OCI-LY7 (cell line): Measurements from ENCODE around the gene HDAC9. TPM values are rescaled to one million over a fixed set of nuclear protein-coding genes. Genes with fewer than 3 reads are reported as not detected.

Experiments used
- BruUV-seq: library from RNA; stranded (reverse); fragments of 400-500 nt; replicated peaks from 2 replicates; lab custom pipeline; 2021; lab: Mats Ljungman, UMichigan
- CTCF ChIA-PET: fragments of 300-600 bp; sonication (Branson Sonifier 250); formaldehyde crosslinking; loops from one replicate; lab custom pipeline; 2022; ENCODE audit warnings: antibody characterized with exemption; ENCODE audit not compliant: unreplicated experiment; lab: Charles Lee
- POLR2A ChIA-PET: fragments of 300-600 bp; sonication (Branson Sonifier 250); formaldehyde crosslinking; loops from one replicate; lab custom pipeline; 2022; ENCODE audit warnings: antibody characterized with exemption; lab: Charles Lee
- DNase-seq: peaks from one replicate; pipeline ENCODE4 v3.0.0-alpha.2; 2015; ENCODE audit warnings: low spot score
- H2AFZ ChIP-seq: fragments of 200-600 bp; sonication (generic), shearing (Covaris generic); 2 replicates; pipeline ENCODE4 v1.6.1; 2014; ENCODE audit warnings: mild to moderate bottlenecking, antibody characterized with exemption, low read length, moderate library complexity
- H3K27ac ChIP-seq: fragments of 200-600 bp; sonication (generic); 2 replicates; pipeline ENCODE4 v1.5.1; 2014; ENCODE audit warnings: mixed run types, low read depth, mild to moderate bottlenecking, moderate library complexity, low read length, inconsistent platforms; ENCODE audit not compliant: poor library complexity, severe bottlenecking
- H3K36me3 ChIP-seq: fragments of 200-600 bp; sonication (generic); 2 replicates; pipeline ENCODE4 v1.6.1; 2014; ENCODE audit warnings: mild to moderate bottlenecking, antibody characterized with exemption, low read length, moderate library complexity, mixed read lengths; ENCODE audit not compliant: insufficient read depth
- H3K4me1 ChIP-seq: fragments of 200-600 bp; sonication (generic); 2 replicates; pipeline ENCODE4 v1.5.1; 2014; ENCODE audit warnings: mild to moderate bottlenecking, low read length; ENCODE audit not compliant: insufficient read depth, poor library complexity, severe bottlenecking
- H3K4me2 ChIP-seq: fragments of 200-600 bp; sonication (generic); 2 replicates; pipeline ENCODE4 v1.6.1; 2014; ENCODE audit warnings: mild to moderate bottlenecking, low read length
- H3K4me3 ChIP-seq: fragments of 200-600 bp; sonication (generic); 2 replicates; pipeline ENCODE4 v1.5.1; 2014; ENCODE audit warnings: mild to moderate bottlenecking, low read depth, low read length; ENCODE audit not compliant: poor library complexity, severe bottlenecking
- H3K79me2 ChIP-seq: fragments of 200-600 bp; sonication (generic); 2 replicates; pipeline ENCODE4 v1.6.1; 2016; ENCODE audit warnings: low read depth, mild to moderate bottlenecking, low read length, moderate library complexity, mixed read lengths; ENCODE audit not compliant: insufficient read depth
- H3K9me2 ChIP-seq: fragments of 200-600 bp; sonication (generic); 2 replicates; pipeline ENCODE4 v1.6.1; 2016; ENCODE audit warnings: mild to moderate bottlenecking, low read length, mixed read lengths; ENCODE audit not compliant: insufficient read depth
- H3K9me3 ChIP-seq: fragments of 200-600 bp; sonication (generic); 2 replicates; pipeline ENCODE4 v1.6.1; 2014; ENCODE audit warnings: mild to moderate bottlenecking, mixed run types, low read length, mixed read lengths
- H4K20me1 ChIP-seq: fragments of 200-600 bp; sonication (generic); 2 replicates; pipeline ENCODE4 v1.6.1; 2014; ENCODE audit warnings: mild to moderate bottlenecking, antibody characterized with exemption, low read length, moderate library complexity, mixed read lengths; ENCODE audit not compliant: insufficient read depth
- EZH2phosphoT487 ChIP-seq: fragments of 200-600 bp; sonication (generic); IDR thresholded peaks from 2 replicates; pipeline ENCODE4 v1.6.1; 2018; ENCODE audit warnings: low read depth, borderline replicate concordance, mild to moderate bottlenecking, mixed run types, antibody characterized with exemption, low read length, moderate library complexity, mixed read lengths
- intact Hi-C: fragments of 100-400 bp; cut with micrococcal nuclease; formaldehyde crosslinking; loops from one replicate; pipeline ENCODE4 v1.10.0; 2022; ENCODE audit not compliant: unreplicated experiment
- total RNA-seq, 2 experiments: library from RNA; depleted of rRNA in 1 of 2; stranded (reverse); fragments of >200 nt in 1 of 2; shearing (Covaris generic) in 1 of 2; gene quantifications; 2 replicates each; pipeline ENCODE4 v1.2.3, GENCODE V29; 2014 to 2022
- TF ChIP-seq, protein P1 (sequence below): fragments of 200-600 bp; sonication (generic); conservative IDR thresholded peaks from 2 replicates; pipeline ENCODE4 v1.5.1; 2014; ENCODE audit warnings: mild to moderate bottlenecking, antibody characterized with exemption, low read length, moderate library complexity, mixed read lengths

The HDAC9 gene
- total RNA-seq, 2 experiments from 2014 or later: 58.8 to 91.7 TPM

DNA sequence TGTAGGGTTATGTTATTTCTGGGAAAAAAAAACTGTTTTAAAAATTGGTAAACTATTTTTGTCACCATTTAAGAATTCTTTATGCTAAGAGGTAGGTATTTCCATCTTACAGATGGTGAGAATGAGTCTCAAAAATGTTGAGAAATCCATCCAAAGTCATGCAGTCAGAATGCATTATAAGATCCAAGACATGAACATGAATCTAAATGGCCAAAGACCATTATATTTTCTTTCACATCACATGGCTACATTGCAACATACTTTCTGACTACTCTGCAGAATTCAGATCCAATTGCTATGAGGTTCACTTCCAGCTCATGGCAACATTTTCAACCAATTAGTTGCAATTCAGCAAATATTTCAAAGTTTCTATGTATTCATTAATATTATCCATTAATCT, 440.7 kb downstream of the HDAC9 start:
- no peak for DNase-seq
- TF ChIP-seq, protein P1, sequence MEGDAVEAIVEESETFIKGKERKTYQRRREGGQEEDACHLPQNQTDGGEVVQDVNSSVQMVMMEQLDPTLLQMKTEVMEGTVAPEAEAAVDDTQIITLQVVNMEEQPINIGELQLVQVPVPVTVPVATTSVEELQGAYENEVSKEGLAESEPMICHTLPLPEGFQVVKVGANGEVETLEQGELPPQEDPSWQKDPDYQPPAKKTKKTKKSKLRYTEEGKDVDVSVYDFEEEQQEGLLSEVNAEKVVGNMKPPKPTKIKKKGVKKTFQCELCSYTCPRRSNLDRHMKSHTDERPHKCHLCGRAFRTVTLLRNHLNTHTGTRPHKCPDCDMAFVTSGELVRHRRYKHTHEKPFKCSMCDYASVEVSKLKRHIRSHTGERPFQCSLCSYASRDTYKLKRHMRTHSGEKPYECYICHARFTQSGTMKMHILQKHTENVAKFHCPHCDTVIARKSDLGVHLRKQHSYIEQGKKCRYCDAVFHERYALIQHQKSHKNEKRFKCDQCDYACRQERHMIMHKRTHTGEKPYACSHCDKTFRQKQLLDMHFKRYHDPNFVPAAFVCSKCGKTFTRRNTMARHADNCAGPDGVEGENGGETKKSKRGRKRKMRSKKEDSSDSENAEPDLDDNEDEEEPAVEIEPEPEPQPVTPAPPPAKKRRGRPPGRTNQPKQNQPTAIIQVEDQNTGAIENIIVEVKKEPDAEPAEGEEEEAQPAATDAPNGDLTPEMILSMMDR: no peak
- TF ChIP-seq EZH2phosphoT487: no peak
- intact Hi-C loops: no loop called here
- H3K4me3 ChIP-seq: no peak overlapping the region
- no peaks in the 10 kb centered on the region for H3K4me1 ChIP-seq
- no peak overlapping the region for H2AFZ ChIP-seq
- H3K36me3 ChIP-seq: no peaks in the 10 kb centered on the region
- no peaks in the 10 kb centered on the region for H3K79me2 ChIP-seq
- no peak overlapping the region for H3K27ac ChIP-seq
- ChIA-PET POLR2A (no interaction called here), CTCF (no interaction called here)
- H4K20me1 ChIP-seq: no peaks in the 10 kb centered on the region
- H3K4me2 ChIP-seq: no peak overlapping the region
- no peaks in the 10 kb centered on the region for H3K9me2 ChIP-seq
- BruUV-seq: no TSS peak
- H3K9me3 ChIP-seq: no peaks in the 10 kb centered on the region

DNA sequence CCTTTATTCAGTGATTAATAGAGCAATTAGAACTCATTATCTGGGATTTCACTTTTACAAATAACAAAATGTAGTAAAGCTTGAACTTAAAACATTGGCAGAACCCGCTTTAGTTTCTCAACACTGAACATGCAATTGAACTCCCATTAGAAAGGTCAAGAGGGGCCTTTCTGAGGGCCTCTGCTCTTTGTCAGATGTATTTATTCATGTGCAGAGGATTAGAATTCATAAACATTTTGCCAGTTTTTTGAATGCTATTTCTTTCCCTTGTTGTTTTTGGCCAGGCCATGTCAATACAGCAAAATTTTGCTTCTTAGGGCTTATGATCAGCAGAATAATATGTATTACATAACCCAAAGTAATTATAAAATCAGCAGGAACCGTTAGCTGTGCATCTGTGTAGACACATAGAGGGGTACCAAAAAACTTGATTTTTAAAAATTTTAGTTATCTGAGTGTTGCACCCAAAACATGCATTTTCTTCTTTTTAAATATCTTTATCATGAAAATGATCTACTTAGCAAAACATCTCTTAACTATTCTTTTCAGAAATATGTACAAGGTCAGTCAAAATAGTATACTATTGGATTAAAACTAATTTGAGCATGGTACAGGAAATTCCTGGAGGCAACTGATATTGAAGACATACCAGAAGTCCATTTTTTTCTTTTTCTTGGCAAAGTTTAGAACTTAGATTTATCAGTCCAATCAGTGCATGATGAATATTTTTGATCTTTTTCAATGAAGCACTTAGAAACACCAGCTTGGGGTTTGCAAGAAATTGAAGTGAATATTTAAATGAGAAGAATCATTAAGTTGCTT, 444.4 kb downstream of the HDAC9 start:
- no peaks in the 10 kb centered on the region for H3K4me1 ChIP-seq
- H3K9me2 ChIP-seq: no peaks in the 10 kb centered on the region
- no peak overlapping the region for H3K27ac ChIP-seq
- CTCF ChIA-PET: no interaction called here
- intact Hi-C loops: no loop called here
- H2AFZ ChIP-seq: no peak overlapping the region
- no peaks in the 10 kb centered on the region for H3K36me3 ChIP-seq
- H3K4me3 ChIP-seq: no peak overlapping the region
- DNase-seq: no peak
- H3K9me3 ChIP-seq: no peaks in the 10 kb centered on the region
- no TSS peak for BruUV-seq
- H3K4me2 ChIP-seq: no peak overlapping the region
- H3K79me2 ChIP-seq: no peaks in the 10 kb centered on the region
- TF ChIP-seq, protein P1: no peak
- TF ChIP-seq EZH2phosphoT487: no peak
- no peaks in the 10 kb centered on the region for H4K20me1 ChIP-seq
- POLR2A ChIA-PET: no interaction called here

DNA sequence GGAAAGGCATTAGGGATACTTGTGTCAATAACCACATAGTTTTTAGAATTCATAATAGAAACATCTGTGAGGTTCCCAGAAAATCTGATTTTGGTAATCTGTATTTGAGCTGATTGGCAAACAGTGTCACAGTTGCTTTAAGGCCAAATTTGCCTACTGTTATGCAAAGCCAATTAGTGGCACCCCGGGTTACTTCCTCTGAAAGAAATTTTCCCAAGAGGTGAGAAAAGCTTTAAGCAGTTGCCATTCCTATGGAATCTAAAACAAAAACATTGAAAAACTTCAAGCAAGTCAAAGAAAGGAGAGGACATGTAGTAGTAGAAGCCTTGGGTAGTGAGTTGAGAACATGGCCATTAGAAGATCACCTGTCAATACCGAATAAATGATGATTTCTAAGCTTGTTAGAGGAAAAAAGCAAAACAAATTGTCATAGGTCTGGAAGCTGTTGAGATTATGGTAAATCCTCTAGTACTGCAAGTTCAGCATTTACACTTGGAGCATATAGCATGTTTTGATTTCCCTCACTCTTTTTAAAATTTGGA, 445.1 kb downstream of the HDAC9 start:
- Histone ChIP-seq H3K27ac (no peak overlapping the region), H4K20me1 (no peaks in the 10 kb centered on the region), H3K36me3 (no peaks in the 10 kb centered on the region), H3K4me2 (no peak overlapping the region), H3K4me1 (no peaks in the 10 kb centered on the region), H2AFZ (no peak overlapping the region), H3K9me3 (no peaks in the 10 kb centered on the region), H3K4me3 (no peak overlapping the region), H3K9me2 (no peaks in the 10 kb centered on the region), H3K79me2 (no peaks in the 10 kb centered on the region)
- intact Hi-C loops: no loop called here
- TF ChIP-seq, protein P1: no peak
- no peak for TF ChIP-seq EZH2phosphoT487
- no peak for DNase-seq
- POLR2A ChIA-PET: interaction anchor here (0.6 kb wide), 1 partner anchor 27 kb away, joined by 3 read pairs; no protein-coding TSS in a partner anchor
- no TSS peak for BruUV-seq
- CTCF ChIA-PET: no interaction called here
